KMS-11 (cell line): ENCODE data around the gene COL16A1.

Source experiments
- H2AFZ ChIP-seq: fragments of 200-600 bp; sonication (generic); 2 replicates; pipeline ENCODE4 v1.6.1; 2016; ENCODE audit warnings: antibody characterized with exemption, mixed run types, low read depth
- H3K27ac ChIP-seq: fragments of 200-600 bp; sonication (generic); 2 replicates; pipeline ENCODE4 v1.6.1; 2016; ENCODE audit warnings: mild to moderate bottlenecking, mixed run types
- H3K27me3 ChIP-seq: fragments of 200-600 bp; sonication (generic); 2 replicates; pipeline ENCODE4 v1.6.1; 2017; ENCODE audit warnings: mild to moderate bottlenecking, low read depth, mixed run types, moderate library complexity; ENCODE audit not compliant: insufficient read depth
- H3K36me3 ChIP-seq: fragments of 200-600 bp; sonication (generic); 2 replicates; pipeline ENCODE4 v1.6.1; 2017; ENCODE audit warnings: mild to moderate bottlenecking, mixed run types; ENCODE audit not compliant: insufficient read depth
- H3K4me1 ChIP-seq: fragments of 200-600 bp; sonication (generic); 2 replicates; pipeline ENCODE4 v1.6.1; 2016; ENCODE audit warnings: mild to moderate bottlenecking, low read depth, mixed run types; ENCODE audit not compliant: poor library complexity, severe bottlenecking
- H3K4me2 ChIP-seq: fragments of 200-600 bp; sonication (generic); 2 replicates; pipeline ENCODE4 v1.7.0; 2016; ENCODE audit warnings: mild to moderate bottlenecking, mixed run types
- H3K4me3 ChIP-seq: fragments of 200-600 bp; sonication (generic); IDR thresholded peaks from 2 replicates; pipeline ENCODE4 v1.6.1; 2017; ENCODE audit warnings: low read depth, low read length, mixed read lengths; ENCODE audit not compliant: insufficient read depth
- H3K79me2 ChIP-seq: fragments of 200-600 bp; sonication (generic); 2 replicates; pipeline ENCODE4 v1.6.1; 2016; ENCODE audit warnings: low read depth, mixed run types; ENCODE audit not compliant: insufficient read depth
- H3K9ac ChIP-seq: fragments of 200-600 bp; sonication (generic); 2 replicates; pipeline ENCODE4 v1.6.1; 2016; ENCODE audit warnings: mild to moderate bottlenecking, mixed run types
- H4K20me1 ChIP-seq: fragments of 200-600 bp; sonication (generic); 2 replicates; pipeline ENCODE4 v1.6.1; 2016; ENCODE audit warnings: mild to moderate bottlenecking, mixed run types; ENCODE audit not compliant: insufficient read depth
- CTCF ChIP-seq: fragments of 200-600 bp; sonication (generic); conservative IDR thresholded peaks from 2 replicates; pipeline ENCODE4 v1.6.1; 2017; ENCODE audit warnings: low read depth, mild to moderate bottlenecking, antibody characterized with exemption, low read length, moderate library complexity, mixed read lengths

The COL16A1 gene

GRCh38 chr1:31742462-31743212 lies 38.8 kb upstream of the COL16A1 start:
- H3K27me3 ChIP-seq = peaks cover 3% of the 10 kb centered on the region; the same call in 1 of the 2 replicates
- H3K9ac ChIP-seq = no peak overlapping the region
- H3K4me3 ChIP-seq = no peak overlapping the region
- H3K79me2 ChIP-seq = no peaks in the 10 kb centered on the region
- H3K4me1 ChIP-seq = no peaks in the 10 kb centered on the region
- H4K20me1 ChIP-seq = no peaks in the 10 kb centered on the region
- H2AFZ ChIP-seq = no peak overlapping the region
- no peak overlapping the region for H3K27ac ChIP-seq
- TF ChIP-seq CTCF = no peak
- H3K4me2 ChIP-seq = no peak overlapping the region
- no peaks in the 10 kb centered on the region for H3K36me3 ChIP-seq

- H3K79me2 ChIP-seq = no peaks in the 10 kb centered on the region
- no peaks in the 10 kb centered on the region for H4K20me1 ChIP-seq
- H3K4me2 ChIP-seq = no peak overlapping the region
- no peak for TF ChIP-seq CTCF
- peaks cover 6% of the 10 kb centered on the region; the same call in 1 of the 2 replicates for H3K27me3 ChIP-seq
- no peak overlapping the region for H3K4me3 ChIP-seq
- no peaks in the 10 kb centered on the region for H3K4me1 ChIP-seq
- H3K9ac ChIP-seq = no peak overlapping the region
- no peak overlapping the region; the same call in 1 of the 2 replicates for H2AFZ ChIP-seq
- no peaks in the 10 kb centered on the region for H3K36me3 ChIP-seq
- H3K27ac ChIP-seq = no peak overlapping the region
Observed at GRCh38 chr1:31739346-31739745, 35.5 kb upstream of the COL16A1 start.

- no peak overlapping the region for H2AFZ ChIP-seq
- no peaks in the 10 kb centered on the region for H3K79me2 ChIP-seq
- H3K4me1 ChIP-seq = no peaks in the 10 kb centered on the region
- H3K4me3 ChIP-seq = no peak overlapping the region
- no peak overlapping the region for H3K9ac ChIP-seq
- TF ChIP-seq CTCF = no peak
- no peak overlapping the region for H3K27ac ChIP-seq
- H3K27me3 ChIP-seq = peaks cover 25% of the 10 kb centered on the region; the same call in 1 of the 2 replicates
- H4K20me1 ChIP-seq = no peaks in the 10 kb centered on the region
- no peaks in the 10 kb centered on the region for H3K36me3 ChIP-seq
- no peak overlapping the region for H3K4me2 ChIP-seq
Observed at GRCh38 chr1:31736675-31737074, 32.9 kb upstream of the COL16A1 start.

GRCh38 chr1:31735571-31735970 lies 31.8 kb upstream of the COL16A1 start:
- no peak overlapping the region for H3K4me2 ChIP-seq
- H3K79me2 ChIP-seq = no peaks in the 10 kb centered on the region
- H3K27ac ChIP-seq = no peak overlapping the region
- no peaks in the 10 kb centered on the region for H4K20me1 ChIP-seq
- no peaks in the 10 kb centered on the region for H3K4me1 ChIP-seq
- H3K27me3 ChIP-seq = peaks cover 25% of the 10 kb centered on the region; the same call in 1 of the 2 replicates
- TF ChIP-seq CTCF = no peak
- no peaks in the 10 kb centered on the region for H3K36me3 ChIP-seq
- H3K9ac ChIP-seq = no peak overlapping the region
- no peak overlapping the region for H2AFZ ChIP-seq
- no peak overlapping the region for H3K4me3 ChIP-seq
